Naive thymus-derived CD4-positive, alpha-beta T cell (primary cell): ENCODE measurements around the gene ITGB8. TPM values are rescaled to one million over a fixed set of nuclear protein-coding genes. Genes with fewer than 3 reads are reported as not detected.

Experiments used
- ATAC-seq: fragments of 150-1000 bp; cut with Tn5 transposase; 2 replicates; pipeline ENCODE4 v1.10.0; 2021; ENCODE audit warnings: mild to moderate bottlenecking, moderate library complexity
- CTCF ChIA-PET: fragments of 350-600 bp; sonication (Branson Sonifier 250); formaldehyde crosslinking; loops from one replicate; lab custom pipeline; 2021; ENCODE audit warnings: antibody characterized with exemption; lab: Charles Lee
- POLR2A ChIA-PET: fragments of 350-600 bp; sonication (Branson Sonifier 250); formaldehyde crosslinking; loops from one replicate; lab custom pipeline; 2021; ENCODE audit warnings: antibody characterized with exemption, inconsistent platforms; lab: Charles Lee
- DNase-seq, 9 donors: peaks; one replicate each; pipeline versions ENCODE4 v3.0.0 to v3.0.0-alpha.2; 2020 to 2022; ENCODE audit warnings: mixed read lengths in 1 of 9
- H3K27ac ChIP-seq: one replicate; pipeline ENCODE4 v1.7.0; 2013; ENCODE audit warnings: mild to moderate bottlenecking, low read depth, low read length, moderate library complexity
- H3K27me3 ChIP-seq, 2 donors: one replicate each; pipeline ENCODE4 v1.7.0; 2013; ENCODE audit warnings: low read length in 2 of 2, mild to moderate bottlenecking in 2 of 2, moderate library complexity in 2 of 2; ENCODE audit not compliant: control insufficient read depth in 2 of 2, insufficient read depth in 2 of 2
- H3K36me3 ChIP-seq, 3 experiments: 1 replicate in 2 of 3; 2 replicates in 1 of 3; pipeline ENCODE4 v1.7.0; 2013; ENCODE audit warnings: low read length in 3 of 3, mild to moderate bottlenecking in 3 of 3, moderate library complexity in 1 of 3; ENCODE audit not compliant: insufficient read depth in 3 of 3, control insufficient read depth in 2 of 3
- H3K4me1 ChIP-seq, 2 donors: one replicate each; pipeline ENCODE4 v1.7.0; 2013; ENCODE audit warnings: low read length in 2 of 2, mild to moderate bottlenecking in 2 of 2, moderate library complexity in 1 of 2; ENCODE audit not compliant: control insufficient read depth in 2 of 2, insufficient read depth in 2 of 2
- H3K4me3 ChIP-seq: 2 replicates; pipeline ENCODE4 v1.7.0; 2013; ENCODE audit warnings: mild to moderate bottlenecking, low read length
- H3K9me3 ChIP-seq, 3 experiments: 1 replicate in 2 of 3; 2 replicates in 1 of 3; pipeline ENCODE4 v1.7.0; 2013; ENCODE audit warnings: low read length in 3 of 3; ENCODE audit not compliant: control insufficient read depth in 2 of 3
- H3K27ac Mint-ChIP-seq, 9 donors: one replicate each; pipeline ENCODE4 v1.8.0; 2020 to 2022; ENCODE audit warnings: mixed read lengths in 9 of 9, mild to moderate bottlenecking in 8 of 9, moderate library complexity in 5 of 9, inconsistent platforms in 2 of 9
- H3K27me3 Mint-ChIP-seq, 5 donors: one replicate each; pipeline ENCODE4 v1.8.0; 2021 to 2022; ENCODE audit warnings: mixed read lengths in 5 of 5, mild to moderate bottlenecking in 1 of 5
- H3K36me3 Mint-ChIP-seq, 5 donors: one replicate each; pipeline ENCODE4 v1.8.0; 2020 to 2022; ENCODE audit warnings: mixed read lengths in 5 of 5, mild to moderate bottlenecking in 3 of 5, inconsistent platforms in 1 of 5
- H3K4me1 Mint-ChIP-seq, 7 donors: one replicate each; pipeline ENCODE4 v1.8.0; 2020 to 2022; ENCODE audit warnings: mixed read lengths in 7 of 7, mild to moderate bottlenecking in 3 of 7, inconsistent platforms in 1 of 7
- H3K4me3 Mint-ChIP-seq, 10 donors: one replicate each; pipeline ENCODE4 v1.8.0; 2020 to 2022; ENCODE audit warnings: mild to moderate bottlenecking in 10 of 10, mixed read lengths in 10 of 10, moderate library complexity in 6 of 10, inconsistent platforms in 2 of 10
- H3K9me3 Mint-ChIP-seq, 11 donors: one replicate each; pipeline ENCODE4 v1.8.0; 2020 to 2022; ENCODE audit warnings: mixed read lengths in 11 of 11, mild to moderate bottlenecking in 4 of 11, inconsistent platforms in 1 of 11, moderate library complexity in 1 of 11
- intact Hi-C, 2 donors: fragments of 100-400 bp; cut with micrococcal nuclease; formaldehyde crosslinking; loops; one replicate each; pipeline ENCODE4 v1.15.1; 2023
- polyA plus RNA-seq, 2 donors: library from polyadenylated mRNA; unstranded; fragments of 300-500 nt; fragmentation: Illumina TruSeq; gene quantifications; one replicate each; pipeline ENCODE4 v1.2.3, GENCODE V29; 2021
- total RNA-seq, 6 experiments: library from RNA in 5 of 6; stranded (reverse) in 5 of 6; gene quantifications; 1 replicate in 5 of 6; 2 replicates in 1 of 6; pipeline ENCODE4 v1.2.3 and lab custom pipeline; 2021 to 2026

Gene ITGB8
- total and polyA plus RNA-seq, 7 experiments from 2014 or later = 0.08 to 2.9 (median 0.85) TPM; not detected in 4

- Histone ChIP-seq H3K4me3 (no peak overlapping the region), H3K36me3 (no peaks in the 10 kb centered on the region), H3K9me3 (no peaks in the 10 kb centered on the region), H3K4me1 (no peaks in the 10 kb centered on the region), H3K27me3 (no peaks in the 10 kb centered on the region), H3K27ac (no peak overlapping the region)
- intact Hi-C loops = no loop called here
- Mint-ChIP-seq H3K36me3 (no peaks in the 10 kb centered on the region), H3K9me3 (peaks cover 0 to 6% (median 0%) of the 10 kb centered on the region in 11 donors), H3K27ac (no peak overlapping the region), H3K4me3 (no peak overlapping the region), H3K4me1 (no peaks in the 10 kb centered on the region), H3K27me3 (no peaks in the 10 kb centered on the region)
- no peak for ATAC-seq
- POLR2A ChIA-PET = no interaction called here
- CTCF ChIA-PET = no interaction called here
- no peak for DNase-seq
Observed at GRCh38 chr7:20417675-20418382, 87.1 kb downstream of the ITGB8 start.

GRCh38 chr7:20424500-20424899 lies 93.8 kb downstream of the ITGB8 start:
- ChIA-PET CTCF (no interaction called here), POLR2A (no interaction called here)
- H3K36me3 Mint-ChIP-seq = no peaks in the 10 kb centered on the region
- no peak overlapping the region for H3K27ac Mint-ChIP-seq
- Histone ChIP-seq H3K9me3 (no peaks in the 10 kb centered on the region), H3K27ac (no peak overlapping the region), H3K4me3 (no peak overlapping the region), H3K27me3 (no peaks in the 10 kb centered on the region), H3K4me1 (no peaks in the 10 kb centered on the region), H3K36me3 (no peaks in the 10 kb centered on the region)
- DNase-seq = no peak
- no peak for ATAC-seq
- intact Hi-C loops = no loop called here
- H3K4me3 Mint-ChIP-seq = no peak overlapping the region
- H3K4me1 Mint-ChIP-seq = no peaks in the 10 kb centered on the region
- peaks cover 0 to 1% (median 0%) of the 10 kb centered on the region in 5 donors for H3K27me3 Mint-ChIP-seq
- peaks cover 0 to 9% (median 0%) of the 10 kb centered on the region in 11 donors for H3K9me3 Mint-ChIP-seq

- H3K4me1 ChIP-seq = no peaks in the 10 kb centered on the region
- no peaks in the 10 kb centered on the region for H3K36me3 ChIP-seq
- ChIA-PET CTCF (no interaction called here), POLR2A (no interaction called here)
- no peak overlapping the region for H3K27ac ChIP-seq
- ATAC-seq (no peak), DNase-seq (no peak)
- Mint-ChIP-seq H3K4me3 (no peak overlapping the region), H3K27me3 (peaks cover 0 to 7% (median 0%) of the 10 kb centered on the region in 5 donors), H3K36me3 (no peaks in the 10 kb centered on the region), H3K27ac (no peak overlapping the region), H3K4me1 (no peaks in the 10 kb centered on the region), H3K9me3 (peaks cover 0 to 9% (median 0%) of the 10 kb centered on the region in 11 donors)
- no peaks in the 10 kb centered on the region for H3K9me3 ChIP-seq
- H3K4me3 ChIP-seq = no peak overlapping the region
- no peaks in the 10 kb centered on the region for H3K27me3 ChIP-seq
- intact Hi-C loops = no loop called here
Observed at GRCh38 chr7:20430664-20431063, 100.0 kb downstream of the ITGB8 start.

DNA sequence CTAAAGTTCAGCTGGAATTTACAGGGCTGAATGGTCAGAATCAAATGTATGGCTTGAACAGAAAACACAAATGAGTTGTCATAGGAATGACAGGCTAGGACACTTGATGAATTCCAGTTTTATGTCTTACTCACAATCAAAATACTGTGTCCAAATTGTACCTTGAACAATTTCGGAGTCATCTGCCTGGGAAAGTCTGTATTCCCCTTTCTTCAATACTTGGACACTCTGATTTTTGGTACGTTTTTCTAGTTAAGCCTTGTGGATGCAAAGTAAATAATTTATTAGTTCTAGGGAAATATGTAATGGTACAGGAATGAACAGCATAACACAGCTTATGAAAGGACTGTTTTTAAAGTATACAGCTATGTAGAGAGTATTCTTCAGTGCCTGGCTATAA lies 100.4 kb downstream of the ITGB8 start:
- intact Hi-C loops = no loop called here
- no peaks in the 10 kb centered on the region for H3K9me3 ChIP-seq
- H3K36me3 ChIP-seq = no peaks in the 10 kb centered on the region
- CTCF ChIA-PET = no interaction called here
- Mint-ChIP-seq H3K27me3 (peaks cover 0 to 7% (median 0%) of the 10 kb centered on the region in 5 donors), H3K4me1 (no peaks in the 10 kb centered on the region), H3K27ac (no peak overlapping the region), H3K36me3 (no peaks in the 10 kb centered on the region), H3K4me3 (no peak overlapping the region), H3K9me3 (peaks cover 0 to 8% (median 0%) of the 10 kb centered on the region in 11 donors)
- H3K27ac ChIP-seq = no peak overlapping the region
- ATAC-seq (no peak), DNase-seq (no peak)
- no peaks in the 10 kb centered on the region for H3K4me1 ChIP-seq
- H3K27me3 ChIP-seq = no peaks in the 10 kb centered on the region
- POLR2A ChIA-PET = no interaction called here
- no peak overlapping the region for H3K4me3 ChIP-seq

GRCh38 chr7:20432071-20432470 lies 101.4 kb downstream of the ITGB8 start:
- no peak for DNase-seq
- ChIA-PET CTCF (no interaction called here), POLR2A (no interaction called here)
- Histone ChIP-seq H3K27ac (no peak overlapping the region), H3K9me3 (no peaks in the 10 kb centered on the region), H3K4me3 (no peak overlapping the region), H3K4me1 (no peaks in the 10 kb centered on the region), H3K27me3 (no peaks in the 10 kb centered on the region), H3K36me3 (no peaks in the 10 kb centered on the region)
- no peaks in the 10 kb centered on the region for H3K36me3 Mint-ChIP-seq
- no peak for ATAC-seq
- H3K4me1 Mint-ChIP-seq = no peaks in the 10 kb centered on the region
- intact Hi-C loops = no loop called here
- H3K27ac Mint-ChIP-seq = no peak overlapping the region
- H3K27me3 Mint-ChIP-seq = peaks cover 0 to 7% (median 0%) of the 10 kb centered on the region in 5 donors
- H3K9me3 Mint-ChIP-seq = peaks cover 0 to 2% (median 0%) of the 10 kb centered on the region in 11 donors
- no peak overlapping the region for H3K4me3 Mint-ChIP-seq

GRCh38 chr7:20435305-20435704 lies 104.6 kb downstream of the ITGB8 start:
- Histone ChIP-seq H3K36me3 (no peaks in the 10 kb centered on the region), H3K4me1 (no peaks in the 10 kb centered on the region), H3K4me3 (no peak overlapping the region), H3K27ac (no peak overlapping the region), H3K9me3 (no peaks in the 10 kb centered on the region), H3K27me3 (no peaks in the 10 kb centered on the region)
- ChIA-PET CTCF (no interaction called here), POLR2A (no interaction called here)
- no peaks in the 10 kb centered on the region for H3K36me3 Mint-ChIP-seq
- H3K4me1 Mint-ChIP-seq = no peaks in the 10 kb centered on the region
- peaks cover 0 to 3% (median 0%) of the 10 kb centered on the region in 11 donors for H3K9me3 Mint-ChIP-seq
- ATAC-seq (no peak), DNase-seq (no peak)
- H3K27ac Mint-ChIP-seq = no peak overlapping the region
- no peak overlapping the region for H3K4me3 Mint-ChIP-seq
- peaks cover 0 to 2% (median 0%) of the 10 kb centered on the region in 5 donors for H3K27me3 Mint-ChIP-seq
- intact Hi-C loops = no loop called here

DNA sequence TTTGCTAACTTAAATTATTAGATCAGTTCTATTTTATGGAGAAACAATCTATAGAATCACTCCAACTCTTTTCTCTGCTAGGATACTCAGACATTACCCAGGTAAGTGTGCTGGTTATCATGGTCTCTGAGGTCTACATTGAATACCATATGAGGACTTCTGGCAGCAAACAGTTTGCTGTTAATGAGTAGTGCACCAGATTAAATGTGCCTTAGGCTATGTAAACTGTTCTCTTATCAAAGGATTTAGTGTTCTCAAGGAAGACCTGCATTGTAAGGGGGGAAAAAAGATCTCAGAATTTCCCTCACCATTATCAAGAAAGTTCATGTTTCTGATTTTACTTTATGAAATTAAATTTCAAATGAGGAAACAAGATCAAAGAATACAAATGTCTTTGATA lies 107.5 kb downstream of the ITGB8 start:
- Mint-ChIP-seq H3K36me3 (no peaks in the 10 kb centered on the region), H3K4me1 (no peaks in the 10 kb centered on the region), H3K9me3 (peaks cover 0 to 10% (median 0%) of the 10 kb centered on the region in 11 donors), H3K27ac (no peak overlapping the region), H3K4me3 (no peak overlapping the region), H3K27me3 (peaks cover 0 to 5% (median 0%) of the 10 kb centered on the region in 5 donors)
- no peaks in the 10 kb centered on the region for H3K9me3 ChIP-seq
- intact Hi-C loops = no loop called here
- ChIA-PET POLR2A (no interaction called here), CTCF (no interaction called here)
- H3K36me3 ChIP-seq = no peaks in the 10 kb centered on the region
- DNase-seq (no peak), ATAC-seq (no peak)
- H3K4me1 ChIP-seq = no peaks in the 10 kb centered on the region
- no peak overlapping the region for H3K27ac ChIP-seq
- no peak overlapping the region for H3K4me3 ChIP-seq
- no peaks in the 10 kb centered on the region for H3K27me3 ChIP-seq
